Neural crest cell (in vitro differentiated cells): ENCODE measurements around the gene GALNT8. TPM values are rescaled to one million over a fixed set of nuclear protein-coding genes. Genes with fewer than 3 reads are reported as not detected.

Source experiments
- DNase-seq: peaks from one replicate; pipeline ENCODE4 v3.0.0; 2021; ENCODE audit warnings: low read depth, mixed read lengths, low spot score
- H3K27ac Mint-ChIP-seq: one replicate; pipeline ENCODE4 v1.8.0; 2021; ENCODE audit warnings: mild to moderate bottlenecking, mixed read lengths; ENCODE audit not compliant: unreplicated experiment
- H3K27me3 Mint-ChIP-seq: 2 replicates; pipeline ENCODE4 v1.8.0; 2021; ENCODE audit warnings: low read depth, mild to moderate bottlenecking, mixed read lengths
- H3K36me3 Mint-ChIP-seq: 2 replicates; pipeline ENCODE4 v1.8.0; 2021; ENCODE audit warnings: low read depth, mild to moderate bottlenecking, mixed read lengths
- H3K4me1 Mint-ChIP-seq: 2 replicates; pipeline ENCODE4 v1.8.0; 2021; ENCODE audit warnings: mixed read lengths
- H3K4me3 Mint-ChIP-seq: one replicate; pipeline ENCODE4 v1.8.0; 2021; ENCODE audit warnings: mild to moderate bottlenecking, mixed read lengths
- H3K9me3 Mint-ChIP-seq: 2 replicates; pipeline ENCODE4 v1.8.0; 2021; ENCODE audit warnings: mixed read lengths
- CTCF ChIP-seq: fragments of 200-600 bp; sonication (generic); conservative IDR thresholded peaks from 2 replicates; pipeline ENCODE4 v1.5.0; 2021; ENCODE audit warnings: antibody characterized with exemption, mild to moderate bottlenecking
- long read RNA-seq: library from polyadenylated mRNA; unstranded; transcript quantifications from one replicate; pipeline ENCODE4 v2.0.0, GENCODE V29; 2020
- total RNA-seq: library from RNA; stranded (reverse); gene quantifications from 2 replicates; pipeline ENCODE4 v1.2.1, GENCODE V29; 2021

GALNT8 gene
- total RNA-seq: 7.6 and 7.9 TPM in 2 replicates
- long read RNA-seq: 0 reads

DNA sequence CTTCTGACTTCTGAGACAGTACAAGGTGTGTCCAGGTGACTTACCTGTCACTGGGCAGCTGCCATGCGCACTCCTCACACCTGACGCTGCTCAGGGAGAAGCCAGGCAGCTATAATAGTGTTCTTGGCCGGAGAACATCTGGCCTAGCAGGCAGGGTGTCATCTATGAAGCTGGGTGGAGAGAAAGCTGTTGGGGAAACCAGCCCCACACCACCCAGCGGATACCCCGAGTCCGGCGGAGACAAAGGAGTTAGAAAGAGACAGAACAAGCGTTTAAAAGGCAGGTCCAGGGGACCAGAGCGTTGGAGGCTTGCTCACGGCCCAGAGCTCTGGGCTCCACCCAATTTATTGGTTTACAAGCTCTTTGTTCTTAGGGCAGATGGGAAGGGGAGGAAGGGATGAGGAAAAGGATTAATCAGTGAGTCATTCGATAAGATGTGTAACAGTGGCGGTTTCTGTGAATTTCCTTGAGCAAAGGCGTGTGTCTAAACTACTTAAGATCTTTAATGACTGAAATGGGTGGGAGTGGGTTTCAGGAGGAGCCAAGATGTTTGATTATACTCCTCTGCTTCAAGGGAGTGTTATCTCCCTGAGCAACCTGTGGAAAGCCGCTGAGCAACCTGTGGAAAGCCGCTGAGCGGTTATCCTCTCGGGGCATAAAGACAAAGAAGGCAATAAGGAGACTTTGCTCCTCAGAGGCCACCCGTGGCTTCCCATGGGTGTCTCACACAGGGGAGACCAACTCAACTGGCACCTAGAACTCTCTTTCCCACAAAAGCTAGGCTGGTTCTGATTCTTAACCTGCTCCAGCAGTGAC, at the start of gene GALNT8:
Gene GALNT8, plus strand, starts transcription at position 580 of the 816 bp plus-strand sequence. CDS start 278 bp downstream, outside the sequence.
- H3K27ac Mint-ChIP-seq: peak within 1 kb of the TSS; percentile 23
- peaks cover 5% of the 10 kb centered on the region for H3K36me3 Mint-ChIP-seq
- H3K9me3 Mint-ChIP-seq: no peaks in the 10 kb centered on the region
- peaks cover 4% of the 10 kb centered on the region for H3K27me3 Mint-ChIP-seq
- no peak for DNase-seq
- H3K4me3 Mint-ChIP-seq: no peak within 1 kb of the TSS
- no peak for TF ChIP-seq CTCF
- no peaks in the 10 kb centered on the region for H3K4me1 Mint-ChIP-seq

DNA sequence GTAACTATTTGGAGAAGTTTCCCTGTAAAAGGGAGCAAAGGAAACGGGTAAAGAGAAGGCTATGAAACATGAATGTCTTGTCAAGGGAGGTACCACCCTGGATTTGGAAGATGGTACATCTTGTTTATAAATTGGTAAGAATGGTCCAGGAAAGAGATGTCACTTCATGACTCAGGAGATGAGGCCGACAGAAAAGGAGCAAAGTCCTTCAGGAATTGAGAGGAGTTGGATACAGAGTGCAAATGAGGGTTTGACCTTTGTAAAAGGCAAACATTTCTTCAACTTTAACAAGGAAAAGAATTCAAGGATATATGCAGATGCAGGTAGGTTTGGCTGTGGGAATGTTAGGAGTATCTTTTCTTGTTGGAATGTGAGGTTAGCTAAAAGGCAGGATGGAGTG, 40.5 kb upstream of the GALNT8 start:
- Mint-ChIP-seq H3K9me3 (peaks cover 15% of the 10 kb centered on the region), H3K27ac (no peak overlapping the region), H3K4me1 (no peaks in the 10 kb centered on the region), H3K27me3 (no peaks in the 10 kb centered on the region), H3K4me3 (no peak overlapping the region), H3K36me3 (peaks cover 45% of the 10 kb centered on the region)
- no peak for DNase-seq
- no peak for TF ChIP-seq CTCF

- no peaks in the 10 kb centered on the region for H3K27me3 Mint-ChIP-seq
- H3K27ac Mint-ChIP-seq: no peak overlapping the region
- H3K4me1 Mint-ChIP-seq: no peaks in the 10 kb centered on the region
- TF ChIP-seq CTCF: no peak
- no peak for DNase-seq
- peaks cover 39% of the 10 kb centered on the region for H3K36me3 Mint-ChIP-seq
- H3K9me3 Mint-ChIP-seq: no peaks in the 10 kb centered on the region
- no peak overlapping the region for H3K4me3 Mint-ChIP-seq
These were observed 38.5 kb upstream of the GALNT8 start for GRCh38 chr12:4681732-4682131.

- H3K36me3 Mint-ChIP-seq: peaks cover 38% of the 10 kb centered on the region
- H3K4me1 Mint-ChIP-seq: no peaks in the 10 kb centered on the region
- DNase-seq: no peak
- no peaks in the 10 kb centered on the region for H3K9me3 Mint-ChIP-seq
- no peak overlapping the region for H3K27ac Mint-ChIP-seq
- TF ChIP-seq CTCF: no peak
- no peaks in the 10 kb centered on the region for H3K27me3 Mint-ChIP-seq
- no peak overlapping the region for H3K4me3 Mint-ChIP-seq
These were observed 34.9 kb upstream of the GALNT8 start for GRCh38 chr12:4685317-4685716.

GRCh38 chr12:4690760-4691159, 29.4 kb upstream of the GALNT8 start:
- DNase-seq: no peak
- peak overlapping the region; percentile 57 for H3K27ac Mint-ChIP-seq
- no peaks in the 10 kb centered on the region for H3K27me3 Mint-ChIP-seq
- no peak overlapping the region for H3K4me3 Mint-ChIP-seq
- H3K4me1 Mint-ChIP-seq: no peaks in the 10 kb centered on the region
- peaks cover 28% of the 10 kb centered on the region for H3K36me3 Mint-ChIP-seq
- no peaks in the 10 kb centered on the region for H3K9me3 Mint-ChIP-seq
- TF ChIP-seq CTCF: no peak
